IPS DF 4.7 (cell line): Measurements from ENCODE around the gene CD7.

Source experiments
- DNase-seq: peaks from one replicate; pipeline ENCODE4 v3.0.0-alpha.2; 2013; ENCODE audit warnings: low spot score; ENCODE audit errors: extremely low read depth

Gene CD7

DNA sequence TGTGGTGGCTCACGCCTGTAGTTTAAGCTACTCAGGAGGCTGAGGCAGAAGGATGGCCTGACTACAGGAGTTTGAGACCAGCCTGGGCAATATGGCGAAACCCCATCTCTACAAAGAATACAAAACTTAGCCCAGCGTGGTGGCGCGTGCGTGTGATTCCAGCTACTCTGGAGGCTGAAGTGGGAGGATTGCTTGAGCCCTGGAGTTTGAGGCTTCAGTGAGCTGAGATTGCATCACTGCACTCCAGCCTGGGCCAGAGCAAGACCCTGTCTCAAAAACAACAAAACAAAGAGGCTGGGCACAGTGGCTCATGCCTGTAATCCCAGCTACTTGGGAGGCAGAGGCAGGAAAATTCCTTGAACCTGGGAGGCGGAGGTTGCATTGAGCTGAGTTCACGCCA is 36.9 kb downstream of the CD7 start:
- no peak for DNase-seq

DNA sequence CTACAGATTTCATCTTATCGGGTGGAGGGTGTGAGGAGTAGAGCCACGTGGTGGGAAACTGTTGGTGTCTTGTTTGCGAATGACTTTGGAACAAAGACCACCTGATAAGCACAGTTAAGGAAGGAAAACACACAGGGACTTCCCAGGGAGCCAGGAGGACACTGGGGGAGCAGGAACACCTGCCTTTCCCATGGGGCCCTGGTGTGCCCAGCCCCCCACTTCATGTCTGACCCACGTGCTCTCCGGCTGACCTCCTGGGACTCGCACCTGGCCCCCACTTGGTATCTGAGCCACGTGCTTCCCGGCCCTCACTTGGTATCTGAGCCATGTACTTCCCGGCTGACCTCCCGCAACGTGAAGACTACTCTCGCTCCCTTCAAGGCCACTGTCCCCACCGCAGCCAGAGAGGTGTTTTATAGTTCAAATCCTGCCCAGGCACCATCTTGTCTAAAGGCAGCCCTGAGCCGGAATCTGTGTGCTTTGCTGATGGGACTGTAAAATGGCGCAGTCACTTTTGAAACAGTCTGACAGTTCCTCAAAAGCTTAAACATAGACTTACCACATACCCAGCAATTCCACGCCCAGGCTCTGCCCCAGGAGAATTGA is 38.5 kb downstream of the CD7 start:
- no peak for DNase-seq

DNA sequence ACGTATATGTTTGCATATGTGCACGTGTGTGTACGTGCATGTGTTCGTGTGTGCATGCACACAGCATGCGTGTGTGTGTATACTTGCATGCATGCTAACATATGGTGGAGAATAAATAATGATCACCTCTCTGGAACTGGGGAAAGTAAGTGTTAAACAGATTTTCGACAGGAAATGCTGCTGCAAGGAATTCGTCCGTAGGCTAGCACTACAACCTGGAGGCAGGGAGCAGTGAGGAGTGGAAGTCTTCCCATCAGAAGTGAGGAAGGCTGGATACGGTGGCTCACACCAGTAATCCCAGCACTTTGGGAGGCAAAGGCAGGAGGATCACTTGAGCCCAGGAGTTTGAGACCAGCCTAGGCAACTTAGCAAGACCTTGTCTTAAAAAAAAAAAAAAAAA is 39.1 kb downstream of the CD7 start:
- DNase-seq: no peak

DNA sequence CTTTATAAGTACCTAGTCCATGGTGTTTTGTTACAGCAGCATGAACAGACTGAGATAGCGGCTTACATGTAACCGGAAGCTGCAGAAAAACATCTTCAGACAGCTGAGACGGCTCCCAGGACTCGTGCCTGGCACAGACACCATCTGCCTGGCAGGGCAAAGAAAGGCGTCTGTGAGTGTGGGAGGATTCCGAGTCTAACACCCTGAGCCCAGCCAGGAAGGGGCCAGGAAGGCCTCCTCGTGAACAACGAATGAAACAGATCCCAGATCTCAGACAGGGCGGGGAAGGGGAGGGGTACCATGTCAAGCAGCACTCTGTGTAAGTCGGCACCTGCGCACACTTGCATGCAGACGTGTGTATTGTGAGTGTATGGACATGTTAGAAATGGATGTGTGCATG is 39.6 kb downstream of the CD7 start:
- DNase-seq: no peak

DNA sequence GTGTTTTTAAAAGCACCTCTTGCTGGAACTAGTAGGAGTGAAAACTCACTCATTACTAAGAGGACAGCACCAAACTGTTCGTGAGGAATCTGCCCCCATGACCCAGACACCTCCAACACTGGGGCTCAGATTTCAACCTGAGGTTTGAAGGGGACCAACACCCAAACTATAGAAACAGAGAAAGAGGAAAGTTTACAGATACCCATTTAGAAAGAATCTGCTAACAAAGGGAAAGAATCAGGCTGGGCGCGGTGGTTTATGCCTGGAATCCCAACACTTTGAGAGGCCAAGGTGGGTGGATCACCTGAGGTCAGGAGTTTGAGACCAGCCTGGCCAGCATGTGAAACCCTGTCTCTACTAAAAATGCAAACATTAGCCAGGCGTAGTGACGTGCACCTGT is 40.5 kb downstream of the CD7 start:
- DNase-seq: no peak

DNA sequence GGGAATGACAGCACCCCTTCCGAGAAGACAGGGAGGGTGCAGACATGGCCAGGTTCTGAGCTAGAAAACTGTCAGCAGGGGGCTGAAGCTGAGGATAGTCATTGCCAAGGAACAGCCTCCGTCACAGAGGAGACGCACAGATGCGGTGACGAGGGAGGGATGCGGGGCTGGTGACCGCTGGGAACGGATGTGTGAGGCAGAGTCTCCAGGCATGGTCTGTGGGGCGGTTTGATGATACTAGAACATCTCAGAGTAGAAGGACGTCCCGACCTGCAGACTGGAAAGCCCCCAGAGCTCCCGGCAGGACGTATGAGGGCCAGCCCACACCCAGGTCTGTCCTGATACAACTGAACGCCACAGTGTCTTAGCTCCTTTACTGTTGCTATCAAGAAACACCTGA is 42.1 kb downstream of the CD7 start:
- no peak for DNase-seq

DNA sequence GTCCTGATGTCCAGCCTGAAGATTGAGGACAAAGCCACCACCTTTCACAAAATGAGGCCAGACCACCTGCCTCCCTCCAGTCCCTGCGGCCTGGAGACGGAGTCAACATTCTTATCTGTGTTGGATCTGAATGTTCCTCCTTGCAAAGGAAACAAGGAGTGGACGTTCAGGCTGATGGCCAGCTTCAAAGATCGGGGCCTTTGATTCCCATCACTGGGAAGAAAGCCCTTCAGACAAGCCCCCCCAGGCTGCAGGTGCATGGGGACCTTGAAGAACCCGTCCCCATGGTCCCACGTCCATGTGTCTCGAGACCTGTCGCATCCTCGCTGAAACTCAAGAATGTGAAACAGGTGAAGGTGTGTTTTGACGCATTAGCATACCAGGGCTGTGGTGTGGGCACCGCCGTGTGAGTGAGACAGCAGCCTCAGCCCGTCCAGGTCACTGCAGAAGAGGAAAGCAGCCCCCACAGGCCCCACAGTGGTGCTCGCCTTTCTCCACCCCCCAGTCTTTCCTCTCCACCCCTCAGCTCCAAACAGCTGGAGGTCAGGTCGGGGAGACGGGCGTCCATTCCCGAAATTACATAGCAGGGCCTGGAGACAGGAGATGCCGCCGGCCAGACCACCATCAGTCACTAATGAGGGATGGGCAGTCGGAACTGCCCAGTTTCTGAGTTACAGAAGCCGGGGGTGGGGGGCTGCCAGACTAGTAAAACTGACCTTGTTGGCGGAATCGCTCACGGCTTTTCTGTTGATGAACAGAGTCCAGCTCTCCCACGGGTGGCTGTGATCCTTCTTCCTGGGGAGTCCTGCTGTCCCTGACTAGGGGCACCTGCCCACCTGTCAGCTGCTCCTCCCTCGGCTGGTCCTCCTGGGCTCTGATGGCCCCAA is 43.0 kb downstream of the CD7 start:
- no peak for DNase-seq

DNA sequence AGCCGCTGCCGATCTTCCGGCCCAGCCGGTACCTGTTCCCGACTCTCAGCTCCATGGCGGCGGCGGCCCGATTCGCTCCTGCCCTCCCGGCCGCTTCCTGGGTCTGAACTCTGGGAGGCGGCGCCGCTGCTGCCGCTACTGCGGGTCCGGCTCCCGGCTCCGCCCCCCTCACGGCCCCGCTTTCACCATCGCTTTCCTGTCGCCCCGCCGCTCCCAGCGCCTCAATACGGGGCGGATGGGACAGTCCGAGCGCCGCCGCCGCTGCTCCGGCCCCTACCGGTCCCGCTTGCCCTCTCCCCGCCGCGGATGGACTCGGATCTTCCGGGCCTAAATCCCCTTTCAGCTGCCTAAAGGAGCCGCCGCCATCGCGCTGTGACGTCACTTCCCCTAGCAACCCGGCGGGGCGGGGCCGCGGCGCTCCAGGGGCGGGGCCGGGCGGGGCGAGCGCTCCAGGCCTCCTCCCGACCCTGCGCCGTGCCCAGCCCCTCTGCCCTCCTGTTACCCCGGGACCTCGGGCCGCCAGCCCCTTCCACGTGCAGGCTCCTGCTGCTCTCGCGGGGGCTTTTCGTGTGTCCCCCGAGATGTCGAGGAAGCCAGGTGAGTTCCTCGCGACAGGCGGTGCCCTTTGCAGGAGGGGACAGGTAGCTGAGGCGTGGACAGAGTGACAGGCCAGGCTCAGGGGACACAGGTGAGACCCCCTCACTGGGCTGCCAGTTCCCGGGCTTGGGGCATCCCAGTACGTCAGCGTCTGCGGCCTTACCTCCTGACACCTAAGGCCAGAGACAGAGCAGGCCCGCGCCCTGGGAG is 43.9 kb downstream of the CD7 start, which contains the start of gene CSNK1D:
Gene CSNK1D, minus strand, starts transcription at position 374 of the 807 bp plus-strand sequence. Its CDS starts 319 bp downstream, at position 55.
- DNase-seq: no peak

DNA sequence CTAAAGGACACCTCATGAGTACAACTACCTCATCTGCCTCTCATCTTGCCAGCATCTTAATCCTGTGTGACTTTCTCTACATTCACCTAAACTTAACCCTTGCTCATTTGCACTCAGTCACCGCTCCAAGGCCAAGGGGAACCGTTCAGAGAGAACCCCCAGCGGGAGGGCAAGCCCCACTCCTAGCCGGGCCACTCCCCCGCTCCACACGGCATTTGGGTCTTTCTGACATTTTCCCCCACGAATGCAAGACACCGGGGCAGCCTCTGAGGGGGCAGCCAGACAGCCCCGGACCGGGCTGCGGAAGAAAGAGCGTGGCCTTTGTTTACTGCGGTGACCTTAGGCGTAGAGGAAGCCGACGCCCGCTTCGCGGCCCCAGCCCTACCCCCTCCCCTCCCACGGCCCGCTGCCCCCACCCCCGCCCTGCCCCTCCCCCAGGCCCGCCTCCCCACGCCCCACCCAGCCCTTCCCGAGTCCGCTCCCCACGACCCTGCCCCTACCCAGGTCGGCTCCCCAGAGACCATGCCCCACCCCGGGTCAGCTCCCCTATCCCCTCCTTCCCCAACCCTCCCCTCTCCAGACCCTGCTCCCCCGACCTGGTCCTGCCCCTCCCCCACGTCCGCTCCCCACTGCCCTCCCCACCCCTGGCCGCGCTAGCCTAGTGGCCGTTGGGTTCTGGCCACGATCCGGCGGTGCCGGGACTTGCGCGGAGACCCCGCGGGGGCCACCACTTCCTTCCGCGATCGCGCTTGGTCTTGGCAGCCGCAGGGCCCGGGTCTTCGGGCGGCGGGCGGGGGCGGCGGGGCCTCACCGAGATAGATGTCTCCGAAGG is 44.7 kb downstream of the CD7 start:
- DNase-seq: no peak

DNA sequence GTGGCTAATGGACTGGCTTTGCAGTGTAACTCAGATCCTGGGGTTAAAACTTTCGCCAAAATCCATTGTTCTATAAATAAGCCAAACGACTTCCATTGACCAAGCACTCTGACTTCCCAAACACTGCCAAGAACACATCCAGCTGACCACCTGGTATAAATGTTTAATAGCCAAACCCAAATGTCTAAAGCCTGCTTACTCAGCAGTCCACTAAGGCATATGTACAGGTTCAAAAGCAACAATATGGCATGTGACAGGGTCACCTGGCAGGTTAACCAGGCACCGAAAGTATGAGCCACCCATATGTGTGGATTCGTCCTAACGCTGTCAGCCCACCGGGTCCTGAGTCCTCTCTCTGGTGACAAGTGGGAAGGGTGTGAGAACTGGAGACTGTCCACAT is 46.0 kb downstream of the CD7 start:
- DNase-seq: no peak

DNA sequence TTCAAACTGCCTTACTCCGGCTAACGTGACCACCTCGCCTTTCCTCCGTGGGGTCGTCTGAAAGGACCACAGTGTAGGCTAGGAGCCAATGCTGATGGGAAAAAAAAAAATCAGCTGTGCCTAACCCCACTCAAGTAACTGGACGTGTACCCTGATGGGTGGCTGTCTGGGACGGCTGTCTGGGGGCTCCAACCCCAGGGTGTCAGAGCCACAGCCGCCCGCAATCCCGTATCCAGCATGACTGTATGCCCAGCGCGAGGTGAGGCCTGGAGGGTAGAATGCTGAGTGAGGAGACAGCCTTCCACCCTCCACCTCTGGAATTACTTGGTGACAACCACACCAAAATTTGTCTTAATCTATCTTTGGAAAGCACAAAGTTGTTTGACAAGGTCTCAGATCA is 46.8 kb downstream of the CD7 start:
- DNase-seq: no peak

DNA sequence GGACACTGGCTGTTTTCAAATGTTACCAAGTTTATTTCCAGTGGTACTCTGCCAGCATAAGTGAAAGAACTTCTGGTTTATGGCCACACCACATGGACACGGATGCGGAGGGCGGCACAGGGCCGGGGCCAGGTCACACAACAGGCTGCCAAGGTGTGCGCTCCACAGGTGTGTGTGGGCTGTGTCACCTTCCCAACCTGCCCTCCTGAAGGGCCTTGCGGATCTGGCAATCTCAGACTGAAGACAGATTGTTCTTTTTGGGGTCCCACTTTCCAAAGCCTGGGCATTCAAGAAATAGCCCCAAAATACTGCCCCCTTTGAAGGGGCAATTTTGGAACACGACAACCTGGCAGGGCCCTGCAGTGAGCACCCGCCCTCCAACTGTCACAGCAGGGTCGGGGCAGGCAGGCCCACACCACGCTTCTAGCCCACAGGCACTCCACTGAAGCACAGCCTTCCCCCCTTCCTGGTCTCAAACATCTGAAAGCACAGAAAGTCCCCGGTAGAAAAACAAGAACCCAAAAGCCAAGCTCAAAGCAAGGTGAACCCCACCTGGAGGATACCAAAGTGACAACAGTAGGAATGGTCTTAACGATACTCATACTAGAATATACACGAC is 47.4 kb downstream of the CD7 start:
- DNase-seq: no peak

DNA sequence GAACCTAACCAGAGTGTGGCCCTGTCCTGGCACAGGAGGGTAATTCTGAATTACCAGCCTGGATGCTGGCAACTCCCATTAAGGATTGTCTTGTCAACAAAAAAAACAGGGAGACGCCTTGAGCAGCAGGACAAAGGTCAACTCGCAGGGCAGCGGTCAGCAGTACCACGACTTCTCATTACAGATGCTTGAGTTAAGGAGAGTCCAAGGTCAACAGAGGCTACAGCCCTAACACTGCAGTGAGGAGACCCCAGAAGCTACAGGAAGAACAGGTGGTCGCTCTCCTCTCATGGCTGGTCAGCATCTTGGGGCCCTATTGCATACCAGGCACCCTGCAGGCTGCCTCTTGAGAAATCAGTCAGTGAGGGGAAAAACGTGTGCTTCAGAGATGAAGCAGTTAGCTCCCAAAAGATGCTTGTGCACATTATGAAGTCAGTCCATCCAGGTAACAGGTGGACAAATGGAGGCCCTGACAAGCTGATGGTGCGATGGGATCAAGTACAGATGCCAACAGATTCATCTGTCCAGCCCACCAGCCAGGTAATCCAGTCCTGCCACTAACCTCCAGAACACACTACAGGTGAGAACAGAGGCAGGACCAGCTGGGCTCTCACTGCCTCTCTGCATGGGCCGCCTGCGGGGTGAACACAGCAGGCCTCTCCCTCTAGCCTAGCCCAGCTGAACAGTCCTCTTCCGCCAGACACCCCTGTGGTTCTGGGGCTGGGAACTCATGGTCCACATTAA is 48.1 kb downstream of the CD7 start:
- DNase-seq: no peak

DNA sequence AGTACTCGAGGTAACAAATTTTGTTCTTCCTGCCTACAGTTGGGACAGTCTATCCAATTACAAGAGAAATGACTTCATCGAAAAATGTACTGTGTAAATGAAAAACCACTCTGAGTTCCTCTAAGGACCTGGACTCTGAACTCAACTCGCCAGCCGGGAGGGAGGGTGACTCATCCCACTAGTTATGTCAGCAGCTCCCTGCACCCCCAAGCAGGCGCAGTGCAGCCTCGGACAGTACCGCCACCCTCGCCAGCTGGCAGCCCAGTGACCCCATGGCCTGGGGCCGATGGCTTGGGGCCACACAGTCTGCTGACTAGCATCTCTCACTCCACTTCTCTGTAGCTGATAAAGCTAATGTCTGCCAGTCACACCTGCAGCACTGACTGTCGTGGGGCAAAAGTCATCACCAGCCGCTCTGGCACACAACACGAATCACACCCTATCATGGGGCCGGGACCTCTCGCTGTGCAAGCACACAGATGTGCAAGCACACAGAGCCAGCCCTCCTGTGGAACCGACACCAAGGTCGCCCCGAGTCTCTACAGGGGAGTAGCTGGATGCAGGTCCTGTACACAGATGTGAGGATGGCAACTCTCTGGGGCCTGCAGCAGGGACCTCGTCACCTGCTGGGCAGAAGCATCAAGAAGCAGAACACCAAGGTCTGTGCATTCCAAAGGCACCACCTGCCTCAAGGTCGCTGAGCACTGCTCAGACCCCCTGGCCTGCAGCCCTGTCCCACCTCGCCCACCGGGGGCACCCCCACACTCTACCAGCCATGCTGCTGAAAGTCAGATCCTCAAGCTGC is 49.6 kb downstream of the CD7 start:
- no peak for DNase-seq

DNA sequence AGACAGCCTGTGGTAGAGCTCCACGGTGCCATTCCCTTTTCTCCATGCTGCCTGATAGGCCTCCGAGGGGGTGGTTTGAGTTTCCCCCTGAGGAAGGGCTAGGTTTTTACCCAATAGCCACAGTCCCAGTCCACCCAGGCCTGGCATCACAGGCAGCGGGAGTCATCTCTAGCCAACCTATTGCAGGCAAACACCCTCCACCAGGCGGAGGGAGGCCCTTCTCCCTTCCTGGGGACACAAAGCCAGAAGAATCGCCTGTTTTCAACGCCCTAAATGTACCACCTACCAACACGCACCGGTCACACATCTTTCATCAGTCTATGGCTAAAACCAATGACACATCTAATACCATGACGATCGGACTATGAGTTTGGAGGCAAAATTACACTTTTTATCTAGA is 51.3 kb downstream of the CD7 start:
- DNase-seq: no peak
